HEK293 (cell line): ENCODE measurements around the gene PCLAF.
"Not testable (repeated sequence)": the region's sequence is repeated elsewhere in the genome, so short reads cannot be mapped to it uniquely, and the experiment has no call there.

ENCODE experiments used
- BCL11A ChIP-seq: fragments of 450-650 bp; formaldehyde crosslinking; IDR thresholded peaks from 2 replicates; pipeline ENCODE4 v1.5.1; 2016; ENCODE audit warnings: low read depth, missing biosample characterization, missing genetic modification characterization
- INSM2 ChIP-seq: fragments of 450-650 bp; formaldehyde crosslinking; IDR thresholded peaks from 2 replicates; pipeline ENCODE4 v1.5.1; 2016; ENCODE audit warnings: missing biosample characterization, missing genetic modification characterization
- ZNF121 ChIP-seq: fragments of 450-650 bp; formaldehyde crosslinking; IDR thresholded peaks from 2 replicates; pipeline ENCODE4 v1.5.1; 2016; ENCODE audit warnings: missing biosample characterization, missing genetic modification characterization
- ZNF138 ChIP-seq: fragments of 450-650 bp; formaldehyde crosslinking; IDR thresholded peaks from 2 replicates; pipeline ENCODE4 v1.5.1; 2016; ENCODE audit warnings: missing biosample characterization, missing genetic modification characterization, borderline replicate concordance
- ZNF391 ChIP-seq: fragments of 450-650 bp; formaldehyde crosslinking; IDR thresholded peaks from 2 replicates; pipeline ENCODE4 v1.5.1; 2016; ENCODE audit warnings: low read depth, missing biosample characterization, missing genetic modification characterization, borderline replicate concordance
- ZNF416 ChIP-seq: fragments of 450-650 bp; formaldehyde crosslinking; IDR thresholded peaks from 2 replicates; pipeline ENCODE4 v1.5.1; 2016; ENCODE audit warnings: missing biosample characterization, missing genetic modification characterization
- ZNF621 ChIP-seq: fragments of 450-650 bp; formaldehyde crosslinking; IDR thresholded peaks from 2 replicates; pipeline ENCODE4 v1.5.1; 2017; ENCODE audit warnings: missing biosample characterization, missing genetic modification characterization
- ZNF776 ChIP-seq: fragments of 450-650 bp; formaldehyde crosslinking; IDR thresholded peaks from 2 replicates; pipeline ENCODE4 v1.5.0; 2017; ENCODE audit warnings: missing biosample characterization, missing genetic modification characterization, borderline replicate concordance
- TF ChIP-seq, protein P1 (sequence below): fragments of 450-650 bp; formaldehyde crosslinking; IDR thresholded peaks from 2 replicates; pipeline ENCODE4 v1.5.1; 2016; ENCODE audit warnings: missing biosample characterization, missing genetic modification characterization
- TF ChIP-seq, protein P2 (sequence below): fragments of 450-650 bp; formaldehyde crosslinking; IDR thresholded peaks from 2 replicates; pipeline ENCODE4 v1.5.1; 2016; ENCODE audit warnings: missing biosample characterization, missing genetic modification characterization

GRCh38 chr15:64371383-64371782, 9.9 kb downstream of the PCLAF start:
- TF ChIP-seq INSM2; ZNF391 (tag by site-specific recombination); BCL11A (tag by site-specific recombination); ZNF776 (tag by site-specific recombination); ZNF621 (tag by site-specific recombination); ZNF121 (tag by site-specific recombination); ZNF138 (tag by site-specific recombination); ZNF416 (tag by site-specific recombination): not testable (repeated sequence)
- TF ChIP-seq, protein P1, sequence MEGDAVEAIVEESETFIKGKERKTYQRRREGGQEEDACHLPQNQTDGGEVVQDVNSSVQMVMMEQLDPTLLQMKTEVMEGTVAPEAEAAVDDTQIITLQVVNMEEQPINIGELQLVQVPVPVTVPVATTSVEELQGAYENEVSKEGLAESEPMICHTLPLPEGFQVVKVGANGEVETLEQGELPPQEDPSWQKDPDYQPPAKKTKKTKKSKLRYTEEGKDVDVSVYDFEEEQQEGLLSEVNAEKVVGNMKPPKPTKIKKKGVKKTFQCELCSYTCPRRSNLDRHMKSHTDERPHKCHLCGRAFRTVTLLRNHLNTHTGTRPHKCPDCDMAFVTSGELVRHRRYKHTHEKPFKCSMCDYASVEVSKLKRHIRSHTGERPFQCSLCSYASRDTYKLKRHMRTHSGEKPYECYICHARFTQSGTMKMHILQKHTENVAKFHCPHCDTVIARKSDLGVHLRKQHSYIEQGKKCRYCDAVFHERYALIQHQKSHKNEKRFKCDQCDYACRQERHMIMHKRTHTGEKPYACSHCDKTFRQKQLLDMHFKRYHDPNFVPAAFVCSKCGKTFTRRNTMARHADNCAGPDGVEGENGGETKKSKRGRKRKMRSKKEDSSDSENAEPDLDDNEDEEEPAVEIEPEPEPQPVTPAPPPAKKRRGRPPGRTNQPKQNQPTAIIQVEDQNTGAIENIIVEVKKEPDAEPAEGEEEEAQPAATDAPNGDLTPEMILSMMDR: not testable (repeated sequence)
- TF ChIP-seq, protein P2, sequence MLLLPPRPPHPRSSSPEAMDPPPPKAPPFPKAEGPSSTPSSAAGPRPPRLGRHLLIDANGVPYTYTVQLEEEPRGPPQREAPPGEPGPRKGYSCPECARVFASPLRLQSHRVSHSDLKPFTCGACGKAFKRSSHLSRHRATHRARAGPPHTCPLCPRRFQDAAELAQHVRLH (tag by site-specific recombination): not testable (repeated sequence)
